ENCODE data around the gene SERAC1.

The SERAC1 gene

DNA sequence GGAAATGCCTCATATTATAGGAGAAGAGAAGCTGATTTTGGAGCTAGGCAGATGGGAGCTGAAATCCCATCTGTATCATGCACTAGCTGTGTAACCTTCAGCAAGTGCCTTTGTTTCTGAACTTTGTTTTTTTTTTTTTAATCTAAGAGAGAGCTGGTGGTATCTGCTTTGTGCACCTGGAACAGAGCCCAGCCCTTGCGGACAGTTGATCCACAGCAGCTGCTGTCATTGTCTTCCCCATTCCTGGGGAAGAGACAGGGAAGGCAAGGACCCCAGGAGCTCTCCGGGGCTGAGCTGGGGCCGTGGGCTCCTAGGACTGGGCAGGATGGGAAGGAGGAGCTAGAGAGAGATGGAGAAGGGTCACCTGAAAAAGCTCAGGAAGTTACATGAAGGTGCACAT is 94.3 kb downstream of the SERAC1 start:
- no peak for TF ChIP-seq CTCF (IDR thresholded peaks at IDR 0.05; ENCODE audit: extremely low read depth, insufficient read depth, missing control alignments)
- DNase-seq (ENCODE audit: low spot score) = no peak

DNA sequence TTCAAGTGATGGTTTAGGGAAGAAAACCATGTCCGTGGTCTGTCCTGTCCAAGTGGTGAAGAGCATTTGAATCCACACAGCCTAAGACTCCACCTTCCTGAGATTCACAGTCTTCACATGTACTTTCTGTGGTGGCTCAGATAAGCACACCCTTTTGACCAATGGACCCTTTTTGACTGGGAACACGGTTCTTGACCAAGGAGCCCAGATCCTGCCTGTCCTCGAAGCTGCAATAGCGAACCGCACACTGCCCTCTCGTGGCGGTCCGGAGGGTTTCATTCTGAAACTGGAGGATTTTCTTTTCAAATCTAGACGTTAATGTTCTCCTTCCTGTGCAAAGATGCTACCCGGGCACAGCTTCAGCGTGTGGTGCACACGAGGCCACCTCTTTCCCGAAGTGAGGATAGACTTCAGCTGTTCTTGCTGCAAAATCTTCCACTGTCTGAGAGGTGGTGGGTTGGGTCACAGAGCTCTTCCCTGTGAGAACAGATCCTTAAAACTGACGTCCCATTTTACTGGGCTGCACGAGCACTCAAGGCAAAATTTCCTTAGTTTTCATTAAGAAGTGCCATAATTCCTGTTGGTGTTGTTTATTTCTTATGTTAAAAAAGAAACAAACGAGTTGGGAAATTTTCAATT is 95.9 kb downstream of the SERAC1 start:
- in situ Hi-C loops (cut with MboI; ENCODE audit: low pct_unique_long_range_greater_than_20kb, low sequenced_read_pairs, unreplicated experiment) = no loop called here

More for the DNA sequence above, 94.3 kb downstream of the SERAC1 start:
- in situ Hi-C loops (cut with MboI; ENCODE audit: low pct_unique_long_range_greater_than_20kb, low sequenced_read_pairs, unreplicated experiment) = no loop called here

GRCh38 chr6:158071121-158072082 is 96.7 kb downstream of the SERAC1 start:
- DNase-seq (ENCODE audit: low spot score) = no peak
- no peak for TF ChIP-seq CTCF (IDR thresholded peaks at IDR 0.05; ENCODE audit: extremely low read depth, insufficient read depth, missing control alignments)
- in situ Hi-C loops (cut with MboI; ENCODE audit: low pct_unique_long_range_greater_than_20kb, low sequenced_read_pairs, unreplicated experiment) = no loop called here

More for the DNA sequence above, 95.9 kb downstream of the SERAC1 start:
- DNase-seq (ENCODE audit: low spot score) = peak; percentile 86
- peak; percentile 81 for TF ChIP-seq CTCF (IDR thresholded peaks at IDR 0.05; ENCODE audit: extremely low read depth, insufficient read depth, missing control alignments)

DNA sequence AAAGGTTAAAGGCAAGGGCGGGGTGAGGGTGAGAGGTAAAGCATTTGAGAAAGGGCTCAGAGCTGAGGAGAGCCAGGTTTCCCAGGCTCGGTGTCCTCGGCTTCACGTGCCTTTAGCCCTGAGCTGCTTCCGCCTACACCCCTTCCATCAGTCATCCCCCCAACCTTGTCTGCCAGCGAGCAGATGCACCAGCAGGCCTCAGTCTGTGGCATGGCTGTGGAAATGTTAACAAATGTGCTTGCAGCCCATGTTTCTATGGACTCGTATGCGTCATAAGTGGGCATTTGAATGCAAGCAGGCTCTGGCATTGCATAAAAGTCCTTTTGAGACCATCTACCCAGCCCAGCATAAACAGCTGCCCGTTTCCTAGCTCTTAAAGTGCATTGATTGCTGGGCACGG is 97.5 kb downstream of the SERAC1 start:
- DNase-seq (ENCODE audit: low spot score) = no peak
- in situ Hi-C loops (cut with MboI; ENCODE audit: low pct_unique_long_range_greater_than_20kb, low sequenced_read_pairs, unreplicated experiment) = no loop called here
- no peak for TF ChIP-seq CTCF (IDR thresholded peaks at IDR 0.05; ENCODE audit: extremely low read depth, insufficient read depth, missing control alignments)

- TF ChIP-seq CTCF (IDR thresholded peaks at IDR 0.05; ENCODE audit: extremely low read depth, insufficient read depth, missing control alignments) = no peak
- DNase-seq (ENCODE audit: low spot score) = no peak
- in situ Hi-C loops (cut with MboI; ENCODE audit: low pct_unique_long_range_greater_than_20kb, low sequenced_read_pairs, unreplicated experiment) = no loop called here
Measured at GRCh38 chr6:158069800-158070195, 98.3 kb downstream of the SERAC1 start.

DNA sequence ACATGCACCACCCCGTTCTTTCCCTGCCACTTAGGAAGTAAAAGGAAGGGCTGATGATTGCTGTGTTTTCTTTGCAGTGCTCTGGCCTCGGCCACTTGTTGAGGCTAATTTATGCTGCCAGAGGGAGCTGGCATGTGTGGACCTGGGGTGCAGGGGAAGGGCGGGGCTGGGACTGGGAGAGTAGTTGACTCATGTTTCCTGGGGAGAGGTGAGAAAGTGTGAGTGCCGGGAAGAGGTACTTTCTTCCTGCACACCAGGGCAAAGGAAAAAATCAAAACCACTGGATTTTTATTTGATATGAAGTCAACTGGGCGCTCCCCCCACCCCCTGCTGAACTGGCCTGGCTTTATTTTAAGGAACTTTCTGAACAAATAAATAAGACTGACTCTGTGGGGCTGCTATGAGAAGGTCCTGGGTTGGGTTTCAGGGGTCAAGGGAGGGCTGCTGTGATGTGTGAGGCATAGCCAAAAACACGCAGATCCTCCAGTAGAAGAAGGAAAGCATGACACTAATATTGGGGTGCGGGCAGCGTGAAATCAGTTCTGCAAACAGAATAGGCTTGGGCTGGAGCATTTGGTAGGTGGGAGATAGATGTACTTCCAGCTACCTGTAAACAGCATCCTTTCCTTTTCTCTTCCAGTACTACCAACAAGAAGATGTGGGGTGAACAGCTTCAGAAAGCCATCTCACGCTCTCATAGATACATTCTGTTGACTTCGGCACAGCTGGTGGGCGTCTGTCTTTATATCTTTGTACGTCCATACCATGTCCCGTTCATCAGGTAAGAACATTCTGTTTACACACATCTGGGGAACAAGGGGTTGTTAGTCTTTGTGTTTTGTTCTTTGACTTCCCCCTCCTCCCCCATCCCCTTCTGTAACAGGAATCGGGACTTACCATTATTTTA is 98.9 kb downstream of the SERAC1 start:
- no peak for TF ChIP-seq CTCF (IDR thresholded peaks at IDR 0.05; ENCODE audit: extremely low read depth, insufficient read depth, missing control alignments)
- in situ Hi-C loops (cut with MboI; ENCODE audit: low pct_unique_long_range_greater_than_20kb, low sequenced_read_pairs, unreplicated experiment) = no loop called here
- DNase-seq (ENCODE audit: low spot score) = no peak

Data from GM13977 (cell line).